Measurements from ENCODE around the gene TUBB4A.

TUBB4A gene

GRCh38 chr19:6501740-6502648 lies at the start of gene TUBB4A:
TSS of gene TUBB4A (minus strand) at chr19:6502309. CDS start at chr19:6502212, 97 bp downstream.
- no peak for TF ChIP-seq FOXM1 (IDR thresholded peaks at IDR 0.05; ENCODE audit: borderline replicate concordance, low read depth)
- peak; percentile 78; the same call in 1 of the 2 replicates for TF ChIP-seq ZBTB7A (IDR thresholded peaks at IDR 0.05; ENCODE audit: low read depth)

- no peak for TF ChIP-seq NFIC (IDR thresholded peaks at IDR 0.05)
- no peak for TF ChIP-seq TEAD4 (IDR thresholded peaks at IDR 0.05)
Measured at GRCh38 chr19:6551091-6551490, 49.0 kb upstream of the TUBB4A start.

- TF ChIP-seq CEBPB (IDR thresholded peaks at IDR 0.05), result peak; percentile 53; the same call in 1 of the 2 replicates
Measured at GRCh38 chr19:6550679-6551078, 48.6 kb upstream of the TUBB4A start.

GRCh38 chr19:6543866-6544347 lies 41.8 kb upstream of the TUBB4A start:
- TF ChIP-seq CEBPB (IDR thresholded peaks at IDR 0.05) (no peak), TAF1 (IDR thresholded peaks at IDR 0.05; ENCODE audit: low read depth) (no peak), RAD21 (IDR thresholded peaks at IDR 0.05; ENCODE audit: low read depth) (no peak), FOXM1 (IDR thresholded peaks at IDR 0.05; ENCODE audit: borderline replicate concordance, low read depth) (no peak), EP300 (IDR thresholded peaks at IDR 0.05; ENCODE audit: borderline replicate concordance) (no peak), TEAD4 (IDR thresholded peaks at IDR 0.05) (no peak), TCF12 (IDR thresholded peaks at IDR 0.05; ENCODE audit: low read depth) (no peak), ZBTB7A (IDR thresholded peaks at IDR 0.05; ENCODE audit: low read depth) (no peak), CREB1 (IDR thresholded peaks at IDR 0.05; ENCODE audit: low read depth) (no peak), NFIC (IDR thresholded peaks at IDR 0.05) (no peak), YY1 (IDR thresholded peaks at IDR 0.05; ENCODE audit: low read depth) (no peak), USF1 (IDR thresholded peaks at IDR 0.05) (no peak), REST (IDR thresholded peaks at IDR 0.05; ENCODE audit: low read depth) (no peak), MAX (IDR thresholded peaks at IDR 0.05) (no peak), EGR1 (IDR thresholded peaks at IDR 0.05) (no peak)

- TF ChIP-seq NFIC (IDR thresholded peaks at IDR 0.05) (no peak), TEAD4 (IDR thresholded peaks at IDR 0.05) (no peak), FOXM1 (IDR thresholded peaks at IDR 0.05; ENCODE audit: borderline replicate concordance, low read depth) (no peak), REST (IDR thresholded peaks at IDR 0.05; ENCODE audit: low read depth) (no peak), ZBTB7A (IDR thresholded peaks at IDR 0.05; ENCODE audit: low read depth) (no peak), EGR1 (IDR thresholded peaks at IDR 0.05) (no peak), YY1 (IDR thresholded peaks at IDR 0.05; ENCODE audit: low read depth) (no peak), MAX (IDR thresholded peaks at IDR 0.05) (no peak), CEBPB (IDR thresholded peaks at IDR 0.05) (no peak), TCF12 (IDR thresholded peaks at IDR 0.05; ENCODE audit: low read depth) (no peak), USF1 (IDR thresholded peaks at IDR 0.05) (no peak), TAF1 (IDR thresholded peaks at IDR 0.05; ENCODE audit: low read depth) (no peak), CREB1 (IDR thresholded peaks at IDR 0.05; ENCODE audit: low read depth) (no peak), RAD21 (IDR thresholded peaks at IDR 0.05; ENCODE audit: low read depth) (no peak), EP300 (IDR thresholded peaks at IDR 0.05; ENCODE audit: borderline replicate concordance) (no peak)
Measured at GRCh38 chr19:6540918-6541689, 39.0 kb upstream of the TUBB4A start.

- no peak for TF ChIP-seq REST (IDR thresholded peaks at IDR 0.05; ENCODE audit: low read depth)
Measured at GRCh38 chr19:6539514-6539913, 37.4 kb upstream of the TUBB4A start.
